Measurements from ENCODE around the gene BABAM1. TPM values are rescaled to one million over a fixed set of nuclear protein-coding genes. Genes with fewer than 3 reads are reported as not detected.

The BABAM1 gene
- total and polyA plus RNA-seq, 2 donors (not counting 1 experiment from before 2014, with no cell fraction given), result 68.8 to 74.3 TPM

DNA sequence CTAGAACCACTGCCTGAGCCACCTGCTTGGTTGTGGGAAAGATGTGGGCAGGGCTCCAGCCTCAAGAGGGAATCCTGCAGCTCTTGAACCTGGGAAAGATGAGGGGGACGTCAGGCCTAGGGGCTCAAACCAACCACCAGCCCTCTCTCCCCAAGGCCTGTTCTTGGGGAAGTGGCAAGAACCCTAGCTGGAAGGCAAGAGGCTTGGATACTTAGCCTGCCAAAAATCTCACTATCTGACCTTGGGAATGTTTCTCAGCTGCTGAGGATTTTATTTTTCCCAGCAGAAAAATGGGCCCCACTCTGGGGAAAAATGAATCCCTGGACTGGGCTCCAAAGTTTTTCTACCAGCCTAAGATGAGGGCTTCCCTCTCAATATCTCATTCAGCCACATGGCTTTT, 7.3 kb upstream of the BABAM1 start:
- TF ChIP-seq, protein P1, sequence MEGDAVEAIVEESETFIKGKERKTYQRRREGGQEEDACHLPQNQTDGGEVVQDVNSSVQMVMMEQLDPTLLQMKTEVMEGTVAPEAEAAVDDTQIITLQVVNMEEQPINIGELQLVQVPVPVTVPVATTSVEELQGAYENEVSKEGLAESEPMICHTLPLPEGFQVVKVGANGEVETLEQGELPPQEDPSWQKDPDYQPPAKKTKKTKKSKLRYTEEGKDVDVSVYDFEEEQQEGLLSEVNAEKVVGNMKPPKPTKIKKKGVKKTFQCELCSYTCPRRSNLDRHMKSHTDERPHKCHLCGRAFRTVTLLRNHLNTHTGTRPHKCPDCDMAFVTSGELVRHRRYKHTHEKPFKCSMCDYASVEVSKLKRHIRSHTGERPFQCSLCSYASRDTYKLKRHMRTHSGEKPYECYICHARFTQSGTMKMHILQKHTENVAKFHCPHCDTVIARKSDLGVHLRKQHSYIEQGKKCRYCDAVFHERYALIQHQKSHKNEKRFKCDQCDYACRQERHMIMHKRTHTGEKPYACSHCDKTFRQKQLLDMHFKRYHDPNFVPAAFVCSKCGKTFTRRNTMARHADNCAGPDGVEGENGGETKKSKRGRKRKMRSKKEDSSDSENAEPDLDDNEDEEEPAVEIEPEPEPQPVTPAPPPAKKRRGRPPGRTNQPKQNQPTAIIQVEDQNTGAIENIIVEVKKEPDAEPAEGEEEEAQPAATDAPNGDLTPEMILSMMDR (conservative IDR thresholded peaks at IDR 0.05 in 1 of 2, IDR thresholded peaks at IDR 0.05 in 1 of 2; ENCODE audit: low read depth in 1 of 2, low read length in 2 of 2), result no peak
- TF ChIP-seq EZH2 (IDR thresholded peaks at IDR 0.05; ENCODE audit: low read length, missing control alignments), result no peak
- Histone ChIP-seq H2AFZ (ENCODE audit: low read length) (no peak overlapping the region), H3K27me3 (ENCODE audit: control insufficient read depth, insufficient read depth, low read length) (no peaks in the 10 kb centered on the region), H3K4me3 (replicated peaks in 1 of 4; ENCODE audit: control extremely low read depth in 1 of 4, insufficient read depth in 1 of 4, low read depth in 3 of 4, low read length in 4 of 4) (no peak overlapping the region), H3K9ac (ENCODE audit: insufficient read depth, low read length) (no peak overlapping the region), H3K36me3 (ENCODE audit: control insufficient read depth, insufficient read depth, low read length) (no peaks in the 10 kb centered on the region), H3K27ac (ENCODE audit: insufficient read depth, low read length) (no peak overlapping the region), H3K9me3 (ENCODE audit: control insufficient read depth, insufficient read depth, low read depth, low read length) (no peaks in the 10 kb centered on the region), H4K20me1 (ENCODE audit: control insufficient read depth, extremely low read depth, insufficient read depth, low read length) (no peaks in the 10 kb centered on the region), H3K4me1 (ENCODE audit: control insufficient read depth, extremely low read depth, insufficient read depth, low read length) (no peaks in the 10 kb centered on the region), H3K79me2 (ENCODE audit: control insufficient read depth, insufficient read depth, low read length) (no peaks in the 10 kb centered on the region), H3K4me2 (ENCODE audit: extremely low read depth, insufficient read depth, low read length) (no peak overlapping the region)
- no peak for DNase-seq (ENCODE audit: low read depth in 2 of 2)

DNA sequence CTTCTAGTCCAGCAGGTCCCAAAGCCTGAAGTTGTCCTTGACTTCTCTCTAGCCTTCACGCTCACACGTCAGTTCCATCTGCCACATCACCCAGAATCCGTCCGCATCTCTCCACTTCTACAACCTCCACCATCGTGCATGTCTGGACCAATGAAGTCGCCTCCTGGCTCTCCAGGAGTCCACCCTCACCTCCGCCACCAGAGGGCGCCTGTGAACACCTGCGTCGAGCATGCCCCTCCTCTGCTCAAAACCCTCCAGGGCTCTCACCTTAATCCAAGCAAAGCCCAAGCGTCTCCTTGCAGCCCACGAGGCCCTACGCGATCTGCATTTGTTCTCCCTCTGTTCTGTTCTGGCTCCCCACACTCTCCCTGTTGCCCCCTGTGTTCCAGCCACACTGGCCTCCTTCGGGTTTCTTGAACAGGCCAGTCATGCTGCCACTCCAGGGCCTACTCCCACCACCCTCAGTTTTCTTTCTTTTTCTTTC, 6.4 kb upstream of the BABAM1 start:
- H3K4me1 ChIP-seq (ENCODE audit: control insufficient read depth, extremely low read depth, insufficient read depth, low read length), result no peaks in the 10 kb centered on the region
- no peak overlapping the region for H3K4me3 ChIP-seq (replicated peaks in 1 of 4; ENCODE audit: control extremely low read depth in 1 of 4, insufficient read depth in 1 of 4, low read depth in 3 of 4, low read length in 4 of 4)
- H4K20me1 ChIP-seq (ENCODE audit: control insufficient read depth, extremely low read depth, insufficient read depth, low read length), result no peaks in the 10 kb centered on the region
- H3K27ac ChIP-seq (ENCODE audit: insufficient read depth, low read length), result no peak overlapping the region
- DNase-seq (ENCODE audit: low read depth in 2 of 2), result peak; percentile 50 to 70
- H2AFZ ChIP-seq (ENCODE audit: low read length), result no peak overlapping the region
- H3K27me3 ChIP-seq (ENCODE audit: control insufficient read depth, insufficient read depth, low read length), result no peaks in the 10 kb centered on the region
- H3K4me2 ChIP-seq (ENCODE audit: extremely low read depth, insufficient read depth, low read length), result no peak overlapping the region
- TF ChIP-seq, protein P1 (conservative IDR thresholded peaks at IDR 0.05 in 1 of 2, IDR thresholded peaks at IDR 0.05 in 1 of 2; ENCODE audit: low read depth in 1 of 2, low read length in 2 of 2), result peak; percentile 78 to 94
- no peak for TF ChIP-seq EZH2 (IDR thresholded peaks at IDR 0.05; ENCODE audit: low read length, missing control alignments)
- no peaks in the 10 kb centered on the region for H3K79me2 ChIP-seq (ENCODE audit: control insufficient read depth, insufficient read depth, low read length)
- H3K36me3 ChIP-seq (ENCODE audit: control insufficient read depth, insufficient read depth, low read length), result no peaks in the 10 kb centered on the region
- no peaks in the 10 kb centered on the region for H3K9me3 ChIP-seq (ENCODE audit: control insufficient read depth, insufficient read depth, low read depth, low read length)
- H3K9ac ChIP-seq (ENCODE audit: insufficient read depth, low read length), result no peak overlapping the region

DNA sequence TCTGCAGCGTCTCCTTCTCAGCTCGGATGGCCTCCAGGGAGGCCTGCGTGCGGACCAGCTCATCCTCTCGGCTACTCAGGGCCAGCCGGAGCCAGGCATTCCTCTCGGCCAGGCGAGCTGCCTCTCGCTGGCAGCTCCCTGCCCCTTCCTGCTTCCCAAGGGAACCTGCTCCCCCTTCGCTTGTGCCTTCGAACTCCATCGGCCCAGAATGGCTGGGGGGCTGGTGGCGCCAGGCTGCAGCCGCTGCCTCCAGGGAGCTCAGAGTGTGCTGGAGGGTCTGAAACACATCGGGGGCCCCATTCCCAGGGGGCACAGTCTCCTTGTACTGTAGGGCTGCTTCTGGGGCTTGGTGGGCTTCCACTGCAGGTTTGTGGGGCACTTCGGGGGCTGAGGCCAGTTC, 4.7 kb upstream of the BABAM1 start:
- Histone ChIP-seq H3K79me2 (ENCODE audit: control insufficient read depth, insufficient read depth, low read length) (no peaks in the 10 kb centered on the region), H3K36me3 (ENCODE audit: control insufficient read depth, insufficient read depth, low read length) (no peaks in the 10 kb centered on the region), H3K27ac (ENCODE audit: insufficient read depth, low read length) (no peak overlapping the region), H3K9ac (ENCODE audit: insufficient read depth, low read length) (no peak overlapping the region), H3K4me3 (replicated peaks in 1 of 4; ENCODE audit: control extremely low read depth in 1 of 4, insufficient read depth in 1 of 4, low read depth in 3 of 4, low read length in 4 of 4) (no peak overlapping the region), H3K27me3 (ENCODE audit: control insufficient read depth, insufficient read depth, low read length) (no peaks in the 10 kb centered on the region), H3K4me2 (ENCODE audit: extremely low read depth, insufficient read depth, low read length) (no peak overlapping the region), H3K4me1 (ENCODE audit: control insufficient read depth, extremely low read depth, insufficient read depth, low read length) (no peaks in the 10 kb centered on the region), H3K9me3 (ENCODE audit: control insufficient read depth, insufficient read depth, low read depth, low read length) (no peaks in the 10 kb centered on the region), H4K20me1 (ENCODE audit: control insufficient read depth, extremely low read depth, insufficient read depth, low read length) (no peaks in the 10 kb centered on the region), H2AFZ (ENCODE audit: low read length) (no peak overlapping the region)
- DNase-seq (ENCODE audit: low read depth in 2 of 2), result no peak
- TF ChIP-seq, protein P1 (conservative IDR thresholded peaks at IDR 0.05 in 1 of 2, IDR thresholded peaks at IDR 0.05 in 1 of 2; ENCODE audit: low read depth in 1 of 2, low read length in 2 of 2), result no peak
